IPS-18a (cell line): Measurements from ENCODE around the gene IGSF9B.
A peak's percentile ranks its signal among the peaks of the same experiment; 100 is the strongest.

Source experiments
- H3K27ac ChIP-seq: one replicate; pipeline ENCODE4 v1.5.1; 2013; ENCODE audit warnings: low read length
- H3K27me3 ChIP-seq: one replicate; pipeline ENCODE4 v1.6.1; 2013; ENCODE audit warnings: mild to moderate bottlenecking, low read length; ENCODE audit not compliant: control insufficient read depth, insufficient read depth
- H3K36me3 ChIP-seq: one replicate; pipeline ENCODE4 v1.6.1; 2013; ENCODE audit warnings: low read depth, low read length; ENCODE audit not compliant: control insufficient read depth
- H3K4me1 ChIP-seq: one replicate; pipeline ENCODE4 v1.6.1; 2013; ENCODE audit warnings: low read depth, low read length; ENCODE audit not compliant: control insufficient read depth
- H3K4me3 ChIP-seq: one replicate; pipeline ENCODE4 v1.5.1; 2013; ENCODE audit warnings: low read length
- H3K9ac ChIP-seq: one replicate; pipeline ENCODE4 v1.6.1; 2013; ENCODE audit warnings: mild to moderate bottlenecking, low read length, moderate library complexity
- H3K9me3 ChIP-seq: one replicate; pipeline ENCODE4 v1.6.1; 2013; ENCODE audit warnings: low read depth, low read length; ENCODE audit not compliant: control insufficient read depth

IGSF9B gene

DNA sequence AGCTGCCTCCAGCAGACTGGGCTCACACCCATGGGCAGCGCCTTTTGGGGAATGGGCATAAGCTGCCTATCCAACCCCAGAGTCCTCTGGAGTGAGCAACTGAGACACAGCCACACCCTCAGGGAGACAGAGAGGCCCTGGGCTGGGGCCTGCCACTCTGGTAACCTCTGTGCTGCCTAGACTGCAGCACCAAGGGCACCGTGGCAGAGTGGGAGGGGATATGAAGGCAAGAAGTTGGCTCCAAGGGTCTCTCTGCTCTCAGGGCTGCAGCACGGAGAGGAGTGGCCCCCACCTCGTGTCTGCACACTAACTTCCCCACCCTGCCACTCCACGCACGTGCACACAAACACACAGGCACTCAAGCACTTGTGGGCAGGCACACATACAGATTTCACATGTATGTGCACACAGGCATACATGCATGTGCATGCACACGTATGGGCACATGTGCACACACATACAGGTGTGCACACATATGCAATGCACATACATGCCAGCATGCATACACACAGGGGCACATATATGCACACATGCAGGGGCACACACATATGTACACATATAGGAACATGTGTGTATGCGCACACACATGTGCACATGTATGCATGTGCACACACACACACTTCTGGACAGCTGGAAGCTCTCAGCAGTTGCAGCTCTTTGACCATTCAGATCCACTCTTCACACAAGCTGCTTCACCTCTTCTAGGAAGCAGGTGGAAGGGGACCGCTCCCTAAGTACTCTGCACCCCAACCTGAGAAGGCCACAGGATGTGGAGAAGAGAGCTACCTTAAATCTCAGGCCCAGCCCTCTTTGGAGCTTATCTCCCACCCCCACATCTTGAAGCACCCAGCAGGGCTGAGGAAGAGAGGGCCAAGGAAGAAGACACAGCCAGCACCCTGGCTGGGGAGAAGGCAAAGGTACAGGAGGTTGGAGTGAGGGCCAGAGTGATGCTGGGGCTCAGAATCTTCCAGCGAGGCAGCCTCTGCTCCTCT lies 4.3 kb downstream of the IGSF9B start:
- H3K9me3 ChIP-seq = no peaks in the 10 kb centered on the region

DNA sequence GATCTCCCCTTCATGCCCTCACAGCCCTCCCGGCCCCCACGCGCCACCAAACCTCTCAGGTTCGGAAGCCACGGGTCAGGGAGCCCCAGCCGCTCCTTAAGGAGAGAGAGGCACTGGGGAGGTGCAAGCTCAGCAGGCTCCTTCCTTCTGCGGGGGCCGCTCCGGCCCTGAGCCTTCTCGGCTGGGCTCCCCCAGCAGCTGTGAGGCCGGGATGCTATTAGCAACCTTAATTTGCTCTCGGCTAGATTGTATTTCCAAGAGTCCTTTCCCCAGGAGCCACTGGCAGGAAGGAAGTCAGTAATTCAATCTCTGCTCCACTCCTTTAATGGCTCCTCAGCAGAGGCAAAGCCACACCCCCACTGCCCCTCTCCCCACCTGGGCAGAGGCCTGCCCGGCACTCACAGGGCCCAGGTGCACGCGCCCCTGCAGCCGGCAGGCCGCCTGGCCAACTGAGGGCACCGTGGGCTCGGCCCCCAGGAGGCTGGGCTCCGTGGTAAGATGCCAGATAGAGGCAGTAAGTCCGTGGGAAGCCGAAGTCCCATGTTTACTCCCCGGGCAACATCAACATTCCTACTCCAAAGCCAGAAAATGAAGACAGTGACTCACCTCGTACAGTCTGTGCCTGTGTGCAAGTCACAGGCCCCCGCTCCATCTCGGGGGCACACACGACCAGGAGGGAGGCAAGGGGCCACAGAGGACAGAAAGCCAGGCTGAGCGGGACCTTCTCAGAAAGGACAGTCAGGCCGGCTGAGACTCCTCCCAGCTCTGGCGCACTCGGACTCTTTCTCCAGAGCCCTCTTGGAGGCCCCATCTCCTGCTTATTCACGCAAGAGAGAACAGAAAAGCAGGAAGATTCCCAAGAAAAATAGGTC lies 5.2 kb downstream of the IGSF9B start:
- peak overlapping the region; percentile 33 for H3K9ac ChIP-seq
- H3K36me3 ChIP-seq = no peaks in the 10 kb centered on the region
- peaks cover 61% of the 10 kb centered on the region for H3K4me1 ChIP-seq
- no peaks in the 10 kb centered on the region for H3K9me3 ChIP-seq
- H3K27ac ChIP-seq = peak overlapping the region; percentile 10
- H3K27me3 ChIP-seq = peaks cover 22% of the 10 kb centered on the region
- H3K4me3 ChIP-seq = peak overlapping the region; percentile 47

More for the DNA sequence above, 4.3 kb downstream of the IGSF9B start:
- Histone ChIP-seq H3K27ac (no peak overlapping the region), H3K36me3 (no peaks in the 10 kb centered on the region), H3K4me3 (peak overlapping the region; percentile 47), H3K4me1 (peaks cover 57% of the 10 kb centered on the region), H3K9ac (no peak overlapping the region), H3K27me3 (peaks cover 25% of the 10 kb centered on the region)

DNA sequence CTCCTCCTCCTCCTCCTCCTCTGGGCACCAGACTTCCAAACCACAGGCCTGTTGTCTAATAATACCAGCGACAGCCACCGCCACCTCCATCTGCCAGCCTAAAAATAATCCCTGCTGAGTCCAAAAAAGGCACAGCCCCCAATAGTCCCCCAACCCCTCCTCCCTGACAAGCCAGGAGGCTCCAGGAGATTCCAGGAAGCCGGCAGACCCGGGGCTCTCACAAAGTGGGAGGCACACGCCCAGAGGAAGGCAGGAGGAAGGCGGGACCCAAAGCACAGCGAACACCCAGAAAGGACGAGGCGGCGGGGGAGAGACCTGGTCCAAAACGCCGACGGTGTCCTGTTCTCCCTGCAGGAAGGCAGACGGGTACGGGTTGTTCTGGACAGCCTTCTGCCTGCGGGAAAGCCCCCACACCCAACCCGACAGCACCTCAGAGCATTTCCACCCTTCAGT lies 5.9 kb downstream of the IGSF9B start:
- H3K36me3 ChIP-seq = no peaks in the 10 kb centered on the region
- H3K27me3 ChIP-seq = peaks cover 19% of the 10 kb centered on the region
- peaks cover 63% of the 10 kb centered on the region for H3K4me1 ChIP-seq
- H3K27ac ChIP-seq = no peak overlapping the region
- peak overlapping the region; percentile 47 for H3K4me3 ChIP-seq
- H3K9me3 ChIP-seq = no peaks in the 10 kb centered on the region
- peak overlapping the region; percentile 33 for H3K9ac ChIP-seq

DNA sequence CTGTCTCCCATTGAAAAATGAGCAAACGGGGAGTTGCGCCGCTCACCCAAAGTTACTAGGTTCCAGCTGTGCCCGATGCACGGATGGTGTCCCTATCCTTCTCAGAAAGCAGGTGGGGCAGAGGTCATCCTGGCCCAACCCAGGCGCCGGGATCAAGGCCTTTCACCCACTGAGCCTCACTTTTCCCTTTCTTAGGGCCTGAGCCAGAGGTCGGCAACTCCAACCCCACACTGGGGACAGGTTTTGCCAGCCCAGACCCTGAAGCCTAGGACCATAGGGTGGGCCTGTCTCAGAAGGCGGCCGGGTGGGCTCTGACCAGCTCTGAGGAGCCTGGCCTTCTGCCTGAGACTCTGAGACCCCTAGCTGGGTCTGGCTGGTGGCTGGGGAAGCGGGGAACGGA lies 6.3 kb downstream of the IGSF9B start:
- Histone ChIP-seq H3K4me3 (no peak overlapping the region), H3K9ac (no peak overlapping the region)

DNA sequence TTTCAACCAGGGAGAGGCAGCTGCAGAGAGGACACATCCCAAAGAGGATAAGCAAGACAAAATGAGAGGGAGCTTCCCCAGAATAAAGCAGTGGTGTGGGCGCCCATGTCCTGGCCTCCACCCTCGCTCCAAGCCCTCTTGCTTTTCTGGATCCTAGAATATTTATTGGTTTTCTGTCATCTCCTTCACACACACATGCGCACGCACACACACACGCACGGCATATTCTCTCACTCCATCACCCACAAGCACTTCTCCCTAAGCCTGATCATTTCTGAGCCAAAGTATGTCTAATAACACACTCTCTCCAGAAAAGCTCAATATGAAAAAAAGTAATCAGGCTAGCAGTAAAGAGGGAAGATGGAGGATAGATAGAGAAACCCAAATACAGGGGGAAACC lies 7.6 kb downstream of the IGSF9B start:
- no peak overlapping the region for H3K4me3 ChIP-seq
- H3K4me1 ChIP-seq = peaks cover 56% of the 10 kb centered on the region
- H3K27ac ChIP-seq = no peak overlapping the region
- H3K9me3 ChIP-seq = no peaks in the 10 kb centered on the region
- no peak overlapping the region for H3K9ac ChIP-seq
- no peaks in the 10 kb centered on the region for H3K36me3 ChIP-seq
- H3K27me3 ChIP-seq = peaks cover 2% of the 10 kb centered on the region

More for the DNA sequence above, 6.3 kb downstream of the IGSF9B start:
- Histone ChIP-seq H3K9me3 (no peaks in the 10 kb centered on the region), H3K36me3 (no peaks in the 10 kb centered on the region), H3K4me1 (peaks cover 63% of the 10 kb centered on the region), H3K27ac (no peak overlapping the region), H3K27me3 (peaks cover 15% of the 10 kb centered on the region)

DNA sequence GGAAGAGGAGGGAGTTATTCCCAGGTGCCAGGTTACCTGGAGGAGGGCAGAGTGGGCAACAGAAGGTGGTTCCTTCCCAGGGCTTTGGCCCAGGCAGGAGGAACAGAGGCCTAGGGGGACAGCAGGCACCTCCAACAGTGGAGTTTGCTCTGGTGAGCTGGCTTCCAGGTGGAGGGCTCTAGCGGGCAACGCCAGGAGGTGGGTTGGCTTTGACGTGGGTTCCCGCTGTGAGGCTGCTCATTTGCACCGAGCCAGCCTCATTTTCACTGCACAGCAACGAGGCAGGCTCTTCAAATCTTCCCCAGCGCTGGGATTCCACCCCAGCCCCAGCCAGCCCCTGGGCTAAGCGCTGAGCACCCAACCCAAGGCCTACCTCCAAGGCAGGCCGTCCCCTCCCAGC lies 8.1 kb downstream of the IGSF9B start:
- Histone ChIP-seq H3K4me3 (peak overlapping the region; percentile 13), H3K36me3 (peaks cover 4% of the 10 kb centered on the region), H3K4me1 (peaks cover 56% of the 10 kb centered on the region), H3K27me3 (no peaks in the 10 kb centered on the region), H3K9me3 (no peaks in the 10 kb centered on the region), H3K9ac (peak overlapping the region; percentile 34), H3K27ac (no peak overlapping the region)

DNA sequence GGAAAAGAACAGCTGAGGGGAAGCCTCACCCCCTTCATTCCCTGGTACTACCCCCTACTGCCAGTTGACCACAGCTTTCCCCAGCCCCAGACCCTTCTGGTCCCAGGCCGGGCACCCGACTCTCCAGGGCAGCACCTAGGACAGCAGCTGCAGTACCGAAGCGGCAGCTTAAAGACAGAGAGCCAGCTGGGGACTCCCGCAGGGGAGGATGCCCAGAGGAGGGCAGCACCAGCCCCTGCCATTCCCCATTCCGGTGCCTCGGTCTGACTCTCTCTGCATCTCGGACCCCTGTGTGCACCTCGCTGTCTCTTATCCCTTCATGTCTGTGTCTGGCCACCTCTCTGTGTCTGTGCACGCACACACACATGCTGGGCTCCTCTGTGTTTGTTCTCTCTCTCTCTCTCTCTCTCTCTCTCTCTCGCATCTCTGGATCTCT lies 9.4 kb downstream of the IGSF9B start:
- H3K9ac ChIP-seq = no peak overlapping the region
- H3K9me3 ChIP-seq = no peaks in the 10 kb centered on the region
- no peak overlapping the region for H3K4me3 ChIP-seq
- no peaks in the 10 kb centered on the region for H3K27me3 ChIP-seq
- H3K27ac ChIP-seq = no peak overlapping the region
- peaks cover 49% of the 10 kb centered on the region for H3K4me1 ChIP-seq
- H3K36me3 ChIP-seq = peaks cover 7% of the 10 kb centered on the region

DNA sequence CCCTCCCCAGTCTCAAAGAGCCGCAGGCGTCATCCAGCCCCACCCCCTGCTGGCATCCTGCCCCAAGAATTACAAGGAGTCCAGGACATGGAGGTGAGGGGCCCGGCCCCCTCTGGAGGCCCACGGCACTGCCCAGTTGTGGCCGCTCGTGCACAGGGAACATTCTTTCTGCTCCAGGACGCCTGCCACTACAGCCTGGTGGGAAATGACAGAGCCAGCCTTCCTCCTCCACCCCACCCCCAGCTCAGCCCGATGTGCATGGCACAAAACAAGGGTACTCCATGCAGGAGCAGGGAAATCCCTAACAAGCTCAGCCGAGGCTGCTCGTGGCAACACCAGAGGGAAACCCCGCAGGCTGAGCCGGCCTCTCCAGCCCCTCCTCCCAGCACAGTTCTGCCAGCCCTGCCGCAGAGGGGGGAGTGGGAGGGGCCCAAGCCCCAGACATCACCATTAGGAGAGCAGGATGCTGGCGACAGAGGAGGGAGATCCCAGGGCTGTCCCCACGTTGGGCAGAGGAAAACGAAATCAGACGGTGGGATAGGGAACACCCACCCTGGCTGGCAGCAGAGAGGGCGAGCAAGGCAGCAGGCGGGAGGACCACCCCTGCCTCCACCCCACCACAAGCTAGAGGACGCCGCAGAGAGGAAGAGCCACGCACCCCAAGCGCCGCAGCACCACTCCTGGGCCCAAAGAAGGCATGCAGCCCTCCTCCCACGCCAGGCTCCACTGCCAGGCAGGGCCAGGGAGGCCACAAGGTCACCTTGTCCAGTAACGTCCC lies 10.0 kb downstream of the IGSF9B start:
- Histone ChIP-seq H3K27me3 (no peaks in the 10 kb centered on the region), H3K27ac (no peak overlapping the region)

DNA sequence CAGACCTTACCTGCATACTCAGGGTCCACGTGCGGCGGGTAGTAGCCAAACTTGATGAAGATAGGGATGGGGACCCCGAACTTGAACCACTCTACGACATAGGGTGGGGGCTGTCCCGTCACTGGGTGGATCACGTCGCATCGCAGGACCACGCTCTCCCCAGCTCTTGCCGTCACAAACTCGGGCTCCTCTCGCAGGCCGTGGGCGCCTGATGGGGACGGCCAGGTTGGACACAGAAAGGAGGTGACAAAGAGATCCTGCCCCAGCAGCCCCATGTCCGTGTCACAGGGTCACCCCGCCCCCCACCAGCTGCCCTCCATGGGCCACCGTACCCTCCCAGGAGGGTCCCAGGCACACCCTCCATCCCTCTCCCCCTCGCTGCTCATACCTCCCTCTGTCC lies 10.7 kb downstream of the IGSF9B start:
- H3K9ac ChIP-seq = no peak overlapping the region
- no peak overlapping the region for H3K27ac ChIP-seq
- H3K4me1 ChIP-seq = peaks cover 39% of the 10 kb centered on the region
- H3K4me3 ChIP-seq = no peak overlapping the region
- no peaks in the 10 kb centered on the region for H3K9me3 ChIP-seq
- no peaks in the 10 kb centered on the region for H3K27me3 ChIP-seq
- H3K36me3 ChIP-seq = peaks cover 7% of the 10 kb centered on the region

More for the DNA sequence above, 10.0 kb downstream of the IGSF9B start:
- Histone ChIP-seq H3K9ac (no peak overlapping the region), H3K4me1 (peaks cover 44% of the 10 kb centered on the region), H3K9me3 (no peaks in the 10 kb centered on the region), H3K36me3 (peaks cover 7% of the 10 kb centered on the region), H3K4me3 (peak overlapping the region; percentile 13)

DNA sequence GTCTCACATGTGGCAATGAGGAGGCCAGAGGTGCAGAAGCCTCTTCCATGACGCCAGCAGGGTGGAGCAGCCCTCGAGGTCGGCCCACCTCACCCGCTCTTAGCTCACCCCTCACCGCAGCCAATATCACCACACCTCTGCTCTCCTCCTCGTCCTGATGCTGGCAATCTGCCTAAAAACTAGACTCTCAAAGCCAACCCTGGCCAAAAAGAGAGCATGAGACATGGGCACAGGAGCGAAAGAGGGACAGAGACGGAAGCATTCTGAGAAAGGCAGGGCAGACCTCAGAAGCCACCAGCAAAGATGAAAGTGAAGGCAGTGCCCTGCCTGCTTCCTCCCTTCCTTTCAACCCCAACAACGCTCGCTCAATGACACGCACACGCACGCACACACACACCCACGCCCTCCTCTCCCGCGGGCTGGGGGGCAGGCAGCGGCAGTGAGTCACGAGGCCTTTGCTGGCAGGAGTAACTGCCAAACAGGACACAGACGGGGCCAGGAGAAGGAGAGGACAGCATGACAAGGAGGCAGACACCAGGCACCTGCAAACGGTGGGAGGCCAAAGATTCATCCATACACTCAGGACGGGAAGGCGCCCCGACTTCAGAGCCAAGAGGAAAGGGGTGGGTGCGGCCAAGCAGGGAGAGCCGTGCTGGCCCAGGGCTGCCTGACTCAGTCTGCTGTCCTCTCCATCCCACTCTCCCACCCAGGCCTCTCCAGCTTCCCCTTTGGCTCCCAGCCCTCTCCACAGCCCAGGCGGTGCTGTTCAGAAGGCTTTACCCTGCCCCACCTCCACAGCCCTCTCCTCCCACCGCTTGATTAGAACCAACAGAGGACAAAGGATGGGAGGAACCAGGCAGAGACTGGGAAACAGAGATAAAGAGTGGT lies 11.4 kb downstream of the IGSF9B start:
- Histone ChIP-seq H3K9me3 (no peaks in the 10 kb centered on the region), H3K27me3 (no peaks in the 10 kb centered on the region), H3K4me3 (no peak overlapping the region), H3K36me3 (peaks cover 7% of the 10 kb centered on the region), H3K9ac (no peak overlapping the region), H3K4me1 (peaks cover 31% of the 10 kb centered on the region), H3K27ac (no peak overlapping the region)
